HG02852 (cell line): Measurements from ENCODE around the gene EAF1.
"Not testable (repeated sequence)": the region's sequence is repeated elsewhere in the genome, so short reads cannot be mapped to it uniquely, and the experiment has no call there.

Source experiments
- ATAC-seq: cut with Tn5 transposase; IDR thresholded peaks from one replicate; pipeline ENCODE4 v1.9.1; 2021; ENCODE audit warnings: mild to moderate bottlenecking, moderate library complexity; ENCODE audit not compliant: unreplicated experiment

Gene EAF1

GRCh38 chr3:15451216-15452113 is 24.1 kb downstream of the EAF1 start:
- ATAC-seq = no peak

GRCh38 chr3:15452156-15452555 is 24.8 kb downstream of the EAF1 start:
- no peak for ATAC-seq

- no peak for ATAC-seq
These were observed 25.6 kb downstream of the EAF1 start for GRCh38 chr3:15452961-15453360.

- no peak for ATAC-seq
These were observed 26.1 kb downstream of the EAF1 start for GRCh38 chr3:15453501-15453900.

- no peak for ATAC-seq
These were observed 26.7 kb downstream of the EAF1 start for GRCh38 chr3:15453991-15454625.

GRCh38 chr3:15454965-15455364 is 27.6 kb downstream of the EAF1 start:
- ATAC-seq = no peak

GRCh38 chr3:15455756-15456155 is 28.4 kb downstream of the EAF1 start:
- ATAC-seq = no peak

- ATAC-seq = no peak
These were observed 28.9 kb downstream of the EAF1 start for GRCh38 chr3:15456321-15456720.

- not testable (repeated sequence) for ATAC-seq
These were observed 29.5 kb downstream of the EAF1 start for GRCh38 chr3:15456915-15457314.

GRCh38 chr3:15458212-15458780 is 30.9 kb downstream of the EAF1 start:
- no peak for ATAC-seq

GRCh38 chr3:15460891-15461531 is 33.6 kb downstream of the EAF1 start:
- ATAC-seq = no peak

- ATAC-seq = no peak
These were observed 35.1 kb downstream of the EAF1 start for GRCh38 chr3:15462451-15462850.

- no peak for ATAC-seq
These were observed 38.6 kb downstream of the EAF1 start for GRCh38 chr3:15465876-15466585.

- ATAC-seq = no peak
These were observed 40.1 kb downstream of the EAF1 start for GRCh38 chr3:15467227-15468181.

- no peak for ATAC-seq
These were observed 42.9 kb downstream of the EAF1 start for GRCh38 chr3:15470261-15470660.

- ATAC-seq = no peak
These were observed 43.5 kb downstream of the EAF1 start for GRCh38 chr3:15470849-15471248.

GRCh38 chr3:15471861-15472260 is 44.5 kb downstream of the EAF1 start:
- ATAC-seq = no peak

- ATAC-seq = no peak
These were observed 47.8 kb downstream of the EAF1 start for GRCh38 chr3:15475161-15475560.

GRCh38 chr3:15476378-15476777 is 49.0 kb downstream of the EAF1 start:
- ATAC-seq = no peak
